GM21723 (cell line): ENCODE results near the gene TOP2A.

Source experiments
- ATAC-seq: cut with Tn5 transposase; IDR thresholded peaks from one replicate; pipeline ENCODE4 v1.9.1; 2021; ENCODE audit warnings: mild to moderate bottlenecking, moderate library complexity; ENCODE audit not compliant: unreplicated experiment

TOP2A gene

DNA sequence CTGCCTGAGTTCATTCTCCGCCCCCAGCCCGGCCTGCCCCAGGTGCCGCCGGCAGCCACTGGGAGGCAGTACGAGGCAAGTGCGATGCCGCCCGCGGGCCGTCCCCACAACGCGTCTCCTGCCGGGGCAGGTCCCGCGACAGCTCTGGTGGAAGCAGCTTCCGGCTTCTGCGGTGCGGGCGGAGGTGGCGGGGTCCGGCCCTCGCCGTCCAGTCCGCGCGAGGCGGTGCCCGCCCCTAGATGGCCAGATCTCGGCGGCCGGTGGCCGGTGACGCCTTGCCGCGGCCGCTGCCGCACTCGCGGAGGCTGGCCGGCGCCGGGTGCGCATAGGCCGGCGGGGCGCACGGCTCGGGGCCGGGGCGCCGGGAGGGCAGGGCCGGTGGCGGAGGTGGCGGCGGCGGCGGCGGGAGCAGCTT is 55.0 kb downstream of the TOP2A start:
- ATAC-seq: peak; percentile 64

DNA sequence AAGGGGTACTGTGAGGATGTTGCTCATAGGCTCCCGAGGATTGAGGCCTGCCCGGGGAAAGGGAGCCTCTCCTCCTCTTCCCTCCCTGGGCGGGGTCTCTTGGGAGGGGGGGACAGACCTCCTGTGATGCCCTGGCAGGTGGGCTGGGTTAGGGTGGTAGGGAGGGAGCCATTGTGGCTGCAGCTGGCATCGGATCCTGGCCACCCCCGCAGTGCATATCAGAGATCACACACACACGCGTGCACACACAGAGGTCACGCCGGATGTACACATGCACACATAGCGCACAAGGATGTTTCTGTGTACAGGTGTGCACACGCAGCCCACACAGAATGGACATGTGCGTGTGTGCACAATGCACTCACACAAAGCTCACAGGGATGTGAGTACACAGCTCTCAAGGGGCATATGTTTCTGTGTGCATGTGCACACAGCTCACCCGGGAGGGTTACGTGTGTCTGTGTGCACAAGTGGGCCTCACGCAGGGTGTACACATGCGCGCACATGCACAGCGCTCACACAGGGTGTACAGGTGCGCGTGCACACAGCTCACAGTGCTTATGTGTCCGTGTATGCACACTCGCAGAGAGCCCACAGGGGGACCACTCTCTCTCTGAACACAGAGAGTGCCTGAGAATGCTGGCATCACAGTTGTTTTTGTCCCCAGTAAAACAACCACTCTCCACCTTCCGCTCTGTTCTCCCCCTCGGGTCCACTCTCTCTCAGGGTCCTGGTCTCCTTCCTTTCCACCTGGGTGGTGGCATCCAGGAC is 55.6 kb downstream of the TOP2A start:
- ATAC-seq: no peak

DNA sequence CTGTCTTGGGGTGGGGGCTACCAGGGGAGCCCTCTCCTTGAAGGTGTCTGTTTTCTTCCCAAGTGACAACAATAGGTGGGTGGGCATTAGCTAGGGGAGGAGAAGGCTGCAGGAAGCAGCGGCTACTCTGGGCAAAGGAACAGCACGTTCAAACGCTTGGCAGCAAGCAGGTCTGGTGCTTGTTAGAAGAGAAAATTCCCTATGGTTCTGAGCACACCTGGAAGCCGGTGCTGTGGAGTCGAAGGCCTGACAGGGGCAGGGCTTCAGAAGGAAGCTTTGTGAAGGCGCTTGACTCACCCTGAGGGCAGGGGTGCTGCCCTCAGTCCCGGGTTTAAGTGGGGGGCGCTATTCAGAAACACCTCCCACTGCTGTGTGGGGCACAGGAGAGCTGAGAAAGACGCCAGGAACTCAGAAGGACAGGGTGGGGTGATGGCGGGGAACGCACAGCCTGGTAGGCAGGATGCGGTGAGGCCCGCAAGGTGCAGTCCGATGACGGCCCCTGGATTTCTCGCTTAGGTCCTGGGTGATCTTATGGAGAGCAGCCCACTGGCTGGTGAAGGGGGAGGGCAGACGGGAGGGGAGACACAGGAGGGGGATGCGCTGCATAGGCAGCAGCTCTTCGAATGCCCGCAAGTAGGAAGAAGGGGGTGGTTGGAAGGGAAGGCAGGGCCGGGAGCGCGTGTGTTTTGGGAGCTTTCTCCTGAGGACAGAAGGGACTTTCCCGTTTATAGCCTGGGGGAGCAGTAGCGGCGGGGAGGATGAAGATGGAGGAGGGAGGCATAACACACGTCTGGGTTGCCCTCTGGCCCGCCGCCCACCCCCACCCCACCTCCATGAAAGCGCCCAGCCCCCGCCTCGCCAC is 56.4 kb downstream of the TOP2A start:
- ATAC-seq: no peak

DNA sequence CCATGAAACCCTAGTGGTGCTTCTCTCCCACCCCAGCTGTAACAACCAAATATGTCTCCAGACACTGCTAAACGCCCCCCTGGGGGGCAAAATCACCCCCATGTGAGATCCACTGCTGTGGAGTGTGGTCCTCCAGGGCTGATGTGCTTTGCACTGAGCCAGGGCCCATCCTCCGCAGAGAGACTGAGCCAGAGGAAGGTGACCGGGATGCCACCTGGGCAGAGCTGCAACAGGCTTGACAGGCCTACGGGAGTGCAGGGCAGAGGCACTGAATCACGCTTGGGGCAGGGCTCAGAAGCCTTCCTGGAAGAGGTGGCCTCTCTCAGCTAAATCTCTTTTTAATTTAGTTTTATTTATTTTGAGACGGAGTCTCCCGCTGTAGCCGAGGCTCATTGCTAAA is 57.6 kb downstream of the TOP2A start:
- no peak for ATAC-seq

DNA sequence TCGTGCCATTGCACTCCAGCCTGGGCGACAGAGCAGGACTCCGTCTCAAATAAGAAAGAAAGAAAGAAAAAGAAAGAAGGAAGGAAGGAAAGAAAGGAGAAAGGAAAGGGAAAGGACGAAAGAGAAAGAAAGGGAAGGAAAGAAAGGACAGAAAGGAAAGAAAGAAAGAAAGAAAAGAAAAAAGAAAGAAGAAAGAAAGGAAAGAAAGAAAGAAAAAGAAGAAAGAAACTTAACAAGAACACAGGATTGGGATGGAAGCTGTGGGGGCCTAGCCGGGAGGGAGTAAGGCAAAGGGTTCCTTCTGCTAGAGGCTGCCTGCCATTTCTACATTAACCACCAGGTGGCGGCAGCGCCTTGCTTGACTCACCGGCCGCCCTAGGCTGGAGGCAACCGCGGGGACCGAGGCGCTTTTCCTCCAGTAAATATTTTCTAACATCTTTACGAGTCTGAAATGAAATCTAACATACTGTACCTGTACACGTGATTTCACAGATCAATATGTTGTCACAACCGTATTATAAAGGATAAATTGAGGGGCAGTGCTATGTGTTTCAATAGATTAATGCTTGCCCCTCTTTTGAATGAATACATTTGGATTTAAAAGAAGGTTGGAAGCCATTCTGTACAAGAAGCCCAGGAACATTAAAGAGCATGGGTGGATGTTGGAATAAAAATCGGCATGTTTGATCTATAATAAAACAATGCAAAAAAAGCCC is 59.2 kb downstream of the TOP2A start:
- no peak for ATAC-seq

DNA sequence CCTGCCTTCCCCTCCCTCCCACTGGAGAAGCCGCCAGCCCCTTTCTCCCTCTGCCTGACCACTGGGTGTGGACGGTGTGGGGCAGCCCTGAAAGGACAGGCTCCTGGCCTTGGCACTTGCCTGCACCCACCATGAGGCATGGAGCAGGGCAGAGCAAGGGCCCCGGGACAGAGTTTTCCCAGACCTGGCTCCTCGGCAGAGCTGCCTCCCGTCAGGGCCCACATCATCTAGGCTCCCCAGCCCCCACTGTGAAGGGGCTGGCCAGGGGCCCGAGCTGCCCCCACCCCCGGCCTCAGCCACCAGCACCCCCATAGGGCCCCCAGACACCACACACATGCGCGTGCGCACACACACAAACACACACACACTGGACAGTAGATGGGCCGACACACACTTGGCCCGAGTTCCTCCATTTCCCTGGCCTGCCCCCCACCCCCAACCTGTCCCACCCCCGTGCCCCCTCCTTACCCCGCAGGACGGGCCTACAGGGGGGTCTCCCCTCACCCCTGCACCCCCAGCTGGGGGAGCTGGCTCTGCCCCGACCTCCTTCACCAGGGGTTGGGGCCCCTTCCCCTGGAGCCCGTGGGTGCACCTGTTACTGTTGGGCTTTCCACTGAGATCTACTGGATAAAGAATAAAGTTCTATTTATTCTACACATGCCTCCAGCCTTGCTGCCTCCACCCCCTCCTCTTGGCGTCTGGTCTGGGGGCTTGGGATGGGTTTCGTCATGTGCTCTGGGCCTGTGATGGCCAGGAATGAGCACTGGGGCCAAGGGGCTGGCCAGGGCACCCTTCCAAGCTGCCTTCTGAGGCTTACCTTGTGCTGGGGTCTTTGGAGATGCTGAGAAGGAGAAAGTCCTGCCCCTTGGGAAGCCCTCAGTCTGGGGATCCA is 60.5 kb downstream of the TOP2A start:
- ATAC-seq: no peak

DNA sequence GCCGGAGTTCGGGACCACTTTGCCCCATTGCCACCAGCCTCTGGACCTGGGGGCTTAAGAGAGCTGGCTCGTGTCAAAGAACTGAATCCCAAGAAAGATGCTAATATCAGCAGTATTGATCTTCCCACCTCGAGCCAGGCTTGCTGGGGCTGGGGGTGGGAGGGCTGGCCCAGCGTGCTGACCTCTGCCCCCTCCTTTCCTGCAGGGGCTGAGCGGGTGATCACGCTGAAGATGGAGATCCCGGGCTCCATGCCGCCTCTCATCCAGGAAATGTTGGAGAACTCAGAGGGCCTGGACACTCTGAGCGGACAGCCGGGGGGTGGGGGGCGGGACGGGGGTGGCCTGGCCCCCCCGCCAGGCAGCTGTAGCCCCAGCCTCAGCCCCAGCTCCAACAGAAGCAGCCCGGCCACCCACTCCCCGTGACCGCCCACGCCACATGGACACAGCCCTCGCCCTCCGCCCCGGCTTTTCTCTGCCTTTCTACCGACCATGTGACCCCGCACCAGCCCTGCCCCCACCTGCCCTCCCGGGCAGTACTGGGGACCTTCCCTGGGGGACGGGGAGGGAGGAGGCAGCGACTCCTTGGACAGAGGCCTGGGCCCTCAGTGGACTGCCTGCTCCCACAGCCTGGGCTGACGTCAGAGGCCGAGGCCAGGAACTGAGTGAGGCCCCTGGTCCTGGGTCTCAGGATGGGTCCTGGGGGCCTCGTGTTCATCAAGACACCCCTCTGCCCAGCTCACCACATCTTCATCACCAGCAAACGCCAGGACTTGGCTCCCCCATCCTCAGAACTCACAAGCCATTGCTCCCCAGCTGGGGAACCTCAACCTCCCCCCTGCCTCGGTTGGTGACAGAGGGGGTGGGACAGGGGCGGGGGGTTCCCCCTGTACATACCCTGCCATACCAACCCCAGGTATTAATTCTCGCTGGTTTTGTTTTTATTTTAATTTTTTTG is 61.6 kb downstream of the TOP2A start:
- ATAC-seq: no peak

DNA sequence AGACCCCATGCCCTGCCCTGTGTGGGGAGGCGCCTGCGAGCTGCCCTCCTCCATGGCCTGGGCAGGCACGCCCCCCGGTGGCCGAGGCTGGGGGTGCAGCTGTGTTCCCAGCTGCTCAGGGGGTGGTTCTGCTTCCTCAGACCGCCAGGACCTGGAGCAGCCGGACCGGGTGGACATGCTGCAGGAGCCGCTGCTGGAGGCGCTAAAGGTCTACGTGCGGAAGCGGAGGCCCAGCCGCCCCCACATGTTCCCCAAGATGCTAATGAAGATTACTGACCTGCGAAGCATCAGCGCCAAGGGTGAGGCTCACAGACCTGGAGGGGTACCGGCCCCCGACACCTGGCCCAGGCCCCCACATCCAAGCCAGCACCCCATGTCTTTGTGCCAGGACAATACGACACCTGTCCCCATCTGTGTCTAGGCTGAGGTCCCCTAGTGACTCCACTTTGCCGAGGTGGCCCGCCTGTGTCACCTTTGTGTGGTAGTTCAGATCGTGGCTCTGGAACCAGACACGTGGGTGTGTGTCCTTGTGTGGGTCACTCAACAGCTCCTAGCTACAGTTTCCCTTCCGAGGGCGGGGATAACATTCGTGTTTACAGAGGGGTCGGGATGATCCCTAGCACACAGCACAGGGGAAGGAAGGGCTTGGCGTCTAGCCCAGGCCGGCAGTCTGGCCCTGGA is 62.4 kb downstream of the TOP2A start:
- no peak for ATAC-seq

DNA sequence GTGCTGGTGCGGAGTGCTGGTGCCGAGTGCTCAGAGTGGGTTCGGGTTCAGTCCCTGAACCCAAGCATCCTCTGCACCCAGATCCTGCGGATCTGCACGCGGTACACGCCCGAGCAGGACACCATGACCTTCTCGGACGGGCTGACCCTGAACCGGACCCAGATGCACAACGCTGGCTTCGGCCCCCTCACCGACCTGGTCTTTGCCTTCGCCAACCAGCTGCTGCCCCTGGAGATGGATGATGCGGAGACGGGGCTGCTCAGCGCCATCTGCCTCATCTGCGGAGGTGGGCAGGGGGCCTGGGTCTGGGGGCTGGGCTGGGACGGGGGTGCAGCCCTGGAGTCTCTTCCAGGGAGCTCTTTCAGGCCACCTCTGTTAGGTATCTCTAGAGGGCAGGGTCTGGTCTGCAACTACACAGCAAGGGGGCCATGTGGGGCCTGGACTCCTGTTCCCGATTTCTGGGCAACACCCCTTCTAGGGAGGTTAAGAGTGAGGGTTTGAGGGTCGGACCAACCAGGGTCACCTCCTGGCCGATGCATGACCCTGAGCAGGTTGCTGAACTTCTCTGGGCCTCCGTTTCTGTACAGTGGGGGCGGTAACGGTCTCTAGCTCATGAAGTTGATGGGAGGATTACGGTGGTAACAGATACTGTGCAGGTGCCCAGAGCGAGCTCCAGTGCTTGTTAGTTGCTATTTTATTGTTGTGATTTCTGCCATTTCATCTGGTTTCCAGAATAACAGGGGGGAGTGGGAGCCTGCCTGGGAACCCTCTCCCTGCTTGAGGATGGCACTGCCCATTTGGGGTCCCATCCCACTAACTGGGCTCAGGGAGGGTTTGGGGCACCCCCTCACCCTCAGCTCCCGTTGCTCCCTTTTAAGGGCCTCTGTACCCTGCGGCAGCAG is 63.2 kb downstream of the TOP2A start:
- no peak for ATAC-seq

DNA sequence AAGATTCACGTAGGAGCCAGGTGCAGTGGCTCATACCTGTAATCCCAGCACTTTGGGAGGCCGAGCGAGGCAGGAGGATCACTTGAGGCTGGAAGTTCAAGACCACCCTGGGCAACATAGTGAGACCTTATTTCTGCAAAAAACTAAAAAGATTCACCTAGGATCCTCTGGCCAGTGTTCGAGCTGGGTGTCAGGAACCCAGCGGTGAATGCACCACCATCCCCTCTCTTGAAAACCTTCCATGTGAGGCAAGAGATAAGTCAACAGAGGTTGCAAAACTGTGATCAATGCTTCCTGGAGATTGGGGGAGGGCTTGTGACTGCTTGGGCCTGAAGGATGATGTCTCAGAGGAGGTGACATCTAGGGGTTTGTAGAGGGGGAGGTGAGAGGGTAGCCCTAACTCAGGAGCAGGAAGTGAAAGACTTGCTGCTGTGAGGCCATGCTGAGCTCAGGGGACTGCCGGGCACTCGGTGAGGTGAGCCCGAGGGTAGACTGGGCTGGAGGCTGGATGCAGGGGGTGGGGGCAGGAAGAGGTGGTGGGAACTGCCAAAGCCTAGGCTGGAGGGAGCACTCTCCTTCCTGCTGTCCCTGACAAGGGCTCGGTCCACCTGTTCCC is 64.8 kb downstream of the TOP2A start:
- no peak for ATAC-seq

DNA sequence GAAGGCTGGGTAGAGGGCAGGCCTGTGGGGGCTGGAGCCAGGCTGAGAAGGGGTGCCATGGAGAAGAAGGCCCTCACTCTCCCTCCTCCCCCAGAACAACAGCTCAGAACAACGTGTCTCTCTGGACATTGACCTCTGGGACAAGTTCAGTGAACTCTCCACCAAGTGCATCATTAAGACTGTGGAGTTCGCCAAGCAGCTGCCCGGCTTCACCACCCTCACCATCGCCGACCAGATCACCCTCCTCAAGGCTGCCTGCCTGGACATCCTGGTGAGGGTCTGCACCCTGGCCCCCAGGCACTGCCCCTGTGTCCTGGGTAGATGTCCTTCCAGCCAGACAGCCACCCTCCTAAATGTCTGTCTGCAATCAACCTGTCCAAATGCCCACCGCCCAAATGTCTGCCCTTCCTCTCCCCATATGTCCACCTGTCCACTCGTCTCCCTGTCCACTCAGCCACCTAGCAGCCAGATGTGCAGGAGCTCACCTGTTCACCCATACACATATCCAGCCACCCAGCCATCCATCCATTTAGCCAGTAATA is 65.4 kb downstream of the TOP2A start:
- no peak for ATAC-seq

DNA sequence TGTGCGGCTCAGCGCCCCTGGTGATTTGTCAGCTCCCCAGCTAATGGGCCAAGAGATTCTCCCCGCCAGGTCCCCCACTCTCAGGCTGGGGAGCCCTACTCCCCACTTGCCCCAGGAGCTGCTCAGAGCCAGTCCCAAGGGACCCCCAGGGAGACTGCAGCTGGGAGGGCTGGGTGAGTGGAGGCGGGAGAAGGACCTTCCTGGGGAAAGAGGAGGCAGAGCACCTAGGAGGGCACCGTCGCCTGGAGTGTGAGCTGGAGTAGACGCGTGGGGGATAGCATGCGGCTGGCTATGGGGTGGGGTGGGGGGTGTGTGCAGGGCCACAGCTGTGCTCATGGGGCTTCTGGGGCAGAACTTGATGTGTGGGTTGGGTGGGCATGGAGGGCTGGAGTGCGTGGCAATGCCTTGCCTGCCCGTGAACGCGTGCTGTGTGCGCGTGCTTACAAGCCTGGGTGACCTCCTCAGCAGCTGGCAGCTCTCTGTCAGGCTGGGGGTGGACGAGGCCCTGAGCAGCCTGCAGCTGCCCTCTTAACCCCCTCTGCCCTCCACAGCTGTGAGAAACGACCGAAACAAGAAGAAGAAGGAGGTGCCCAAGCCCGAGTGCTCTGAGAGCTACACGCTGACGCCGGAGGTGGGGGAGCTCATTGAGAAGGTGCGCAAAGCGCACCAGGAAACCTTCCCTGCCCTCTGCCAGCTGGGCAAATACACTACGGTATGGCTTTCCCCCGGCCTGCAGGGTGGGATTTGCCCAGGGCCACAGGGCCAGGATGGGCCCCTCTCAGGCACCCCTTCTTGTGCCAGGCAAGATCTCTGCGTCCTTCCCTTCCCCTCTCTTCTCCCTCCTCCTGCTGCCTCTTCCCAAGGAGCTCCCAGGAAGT is 66.1 kb downstream of the TOP2A start:
- ATAC-seq: no peak

DNA sequence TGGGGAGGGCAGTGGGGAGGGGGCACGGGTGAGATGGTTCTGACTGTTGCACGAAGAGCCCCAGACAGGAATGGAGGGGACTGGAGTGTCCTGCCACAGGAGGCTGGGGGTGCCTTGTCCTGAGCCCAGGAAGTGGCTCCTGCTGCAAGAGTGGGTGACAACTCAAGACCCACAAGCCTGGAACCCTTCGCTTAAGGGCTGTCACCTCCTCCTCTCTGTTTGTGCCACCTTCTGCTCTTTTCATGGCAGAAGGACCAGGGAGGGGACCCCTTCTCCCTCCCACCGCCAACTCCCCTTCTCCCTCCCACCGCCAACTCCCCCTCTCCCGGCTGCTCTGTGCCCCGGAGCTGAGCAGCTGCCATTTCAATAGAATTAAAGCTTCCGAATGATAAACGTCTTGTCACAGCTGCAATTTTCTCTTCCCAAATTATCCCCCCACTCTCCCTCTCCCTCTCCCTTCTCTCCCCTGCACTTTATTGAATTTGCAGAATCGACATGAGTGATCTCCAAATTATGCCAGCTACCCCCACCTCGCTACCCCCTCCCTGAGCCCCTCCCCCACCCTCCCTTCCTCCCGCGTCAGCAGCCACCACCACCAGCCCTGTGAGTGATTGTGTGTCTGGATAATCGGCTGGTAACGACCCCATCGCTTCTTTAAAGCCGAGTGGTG is 66.9 kb downstream of the TOP2A start:
- no peak for ATAC-seq

DNA sequence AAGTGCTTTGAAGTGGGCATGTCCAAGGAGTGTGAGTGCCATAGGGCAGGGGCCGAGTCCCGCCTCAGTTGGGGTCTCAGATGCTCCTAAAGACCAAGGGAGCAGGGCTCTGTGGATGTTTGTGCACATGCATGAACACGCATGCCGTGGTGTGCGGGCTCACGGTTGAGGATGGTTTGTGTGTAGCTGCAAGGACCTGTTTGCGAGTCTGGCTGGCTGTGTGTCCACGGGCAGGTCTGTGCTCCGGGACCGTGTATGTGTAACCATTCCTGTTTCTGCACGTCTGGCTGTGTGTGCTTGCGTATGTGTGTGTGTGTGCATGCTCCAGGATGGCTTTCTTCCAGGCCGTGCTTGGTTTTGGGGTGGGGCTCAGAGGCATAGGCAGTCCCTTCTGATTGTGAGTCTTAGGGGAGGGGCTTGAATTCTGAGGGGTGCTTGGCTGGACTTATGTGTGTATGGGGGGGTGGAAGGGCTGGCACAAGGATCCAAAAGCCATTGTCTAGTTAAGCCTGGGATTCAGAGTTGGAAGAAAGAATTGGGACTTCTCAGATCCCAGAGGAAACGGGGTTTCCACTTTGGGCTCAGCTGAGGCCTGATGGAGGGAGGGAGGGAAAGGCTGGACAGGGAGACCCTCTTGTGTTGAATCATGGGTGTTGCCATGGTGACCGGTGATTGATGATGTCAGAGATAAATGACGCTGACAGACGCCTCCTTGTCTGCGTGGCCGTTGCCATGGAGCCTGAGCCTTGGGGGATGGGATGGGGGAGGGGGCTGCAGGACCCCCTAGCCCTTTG is 67.6 kb downstream of the TOP2A start:
- ATAC-seq: no peak

DNA sequence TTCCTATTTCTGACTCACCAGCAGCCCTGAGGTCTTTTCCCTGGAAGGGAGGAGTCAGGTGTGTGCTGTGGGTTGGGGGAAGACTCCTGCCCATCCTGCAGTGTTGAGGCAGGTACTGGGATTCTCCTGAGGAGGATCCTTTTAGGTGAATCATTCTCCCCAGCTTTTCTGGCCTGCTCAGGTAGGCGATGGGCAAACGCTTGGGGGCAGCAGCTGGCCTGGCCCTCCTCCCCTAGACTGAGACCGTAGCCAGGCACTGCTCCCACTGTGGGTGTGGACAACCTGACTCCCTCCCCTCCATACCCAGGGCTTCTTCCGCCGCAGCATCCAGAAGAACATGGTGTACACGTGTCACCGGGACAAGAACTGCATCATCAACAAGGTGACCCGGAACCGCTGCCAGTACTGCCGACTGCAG is 68.2 kb downstream of the TOP2A start:
- ATAC-seq: no peak
